UCSD-AML1 (cell line): ENCODE data around the gene TRAK1.
"Not testable (repeated sequence)": the region's sequence is repeated elsewhere in the genome, so short reads cannot be mapped to it uniquely, and the experiment has no call there.

Experiments
- DNase-seq: peaks from one replicate; lab custom pipeline; 2025; ENCODE audit not compliant: unreplicated experiment; lab: John Stamatoyannopoulos, UW

Gene TRAK1, protein sequence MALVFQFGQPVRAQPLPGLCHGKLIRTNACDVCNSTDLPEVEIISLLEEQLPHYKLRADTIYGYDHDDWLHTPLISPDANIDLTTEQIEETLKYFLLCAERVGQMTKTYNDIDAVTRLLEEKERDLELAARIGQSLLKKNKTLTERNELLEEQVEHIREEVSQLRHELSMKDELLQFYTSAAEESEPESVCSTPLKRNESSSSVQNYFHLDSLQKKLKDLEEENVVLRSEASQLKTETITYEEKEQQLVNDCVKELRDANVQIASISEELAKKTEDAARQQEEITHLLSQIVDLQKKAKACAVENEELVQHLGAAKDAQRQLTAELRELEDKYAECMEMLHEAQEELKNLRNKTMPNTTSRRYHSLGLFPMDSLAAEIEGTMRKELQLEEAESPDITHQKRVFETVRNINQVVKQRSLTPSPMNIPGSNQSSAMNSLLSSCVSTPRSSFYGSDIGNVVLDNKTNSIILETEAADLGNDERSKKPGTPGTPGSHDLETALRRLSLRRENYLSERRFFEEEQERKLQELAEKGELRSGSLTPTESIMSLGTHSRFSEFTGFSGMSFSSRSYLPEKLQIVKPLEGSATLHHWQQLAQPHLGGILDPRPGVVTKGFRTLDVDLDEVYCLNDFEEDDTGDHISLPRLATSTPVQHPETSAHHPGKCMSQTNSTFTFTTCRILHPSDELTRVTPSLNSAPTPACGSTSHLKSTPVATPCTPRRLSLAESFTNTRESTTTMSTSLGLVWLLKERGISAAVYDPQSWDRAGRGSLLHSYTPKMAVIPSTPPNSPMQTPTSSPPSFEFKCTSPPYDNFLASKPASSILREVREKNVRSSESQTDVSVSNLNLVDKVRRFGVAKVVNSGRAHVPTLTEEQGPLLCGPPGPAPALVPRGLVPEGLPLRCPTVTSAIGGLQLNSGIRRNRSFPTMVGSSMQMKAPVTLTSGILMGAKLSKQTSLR

GRCh38 chr3:42090973-42091731 lies at the start of gene TRAK1:
TSS of gene TRAK1 (plus strand) at chr3:42091357. CDS start at chr3:42091470, 113 bp downstream.
- no peak for DNase-seq

DNA sequence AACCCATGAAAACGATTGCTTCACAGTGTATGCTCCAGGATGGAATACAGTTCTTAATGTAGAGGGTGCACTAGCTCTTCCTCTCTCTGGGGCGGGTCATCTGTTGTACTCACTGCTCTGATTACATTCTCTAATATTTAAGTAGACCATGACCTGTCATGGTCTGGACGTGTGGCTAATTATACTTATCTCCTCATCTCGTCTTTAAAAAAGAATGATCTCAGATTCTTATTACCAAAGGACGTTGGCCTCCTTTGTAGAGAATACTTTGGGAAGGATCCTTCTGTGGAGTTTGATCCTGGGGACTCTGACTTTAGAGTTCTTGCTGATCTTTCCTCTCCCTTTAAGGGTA lies 48.4 kb upstream of the TRAK1 start:
- no peak for DNase-seq

DNA sequence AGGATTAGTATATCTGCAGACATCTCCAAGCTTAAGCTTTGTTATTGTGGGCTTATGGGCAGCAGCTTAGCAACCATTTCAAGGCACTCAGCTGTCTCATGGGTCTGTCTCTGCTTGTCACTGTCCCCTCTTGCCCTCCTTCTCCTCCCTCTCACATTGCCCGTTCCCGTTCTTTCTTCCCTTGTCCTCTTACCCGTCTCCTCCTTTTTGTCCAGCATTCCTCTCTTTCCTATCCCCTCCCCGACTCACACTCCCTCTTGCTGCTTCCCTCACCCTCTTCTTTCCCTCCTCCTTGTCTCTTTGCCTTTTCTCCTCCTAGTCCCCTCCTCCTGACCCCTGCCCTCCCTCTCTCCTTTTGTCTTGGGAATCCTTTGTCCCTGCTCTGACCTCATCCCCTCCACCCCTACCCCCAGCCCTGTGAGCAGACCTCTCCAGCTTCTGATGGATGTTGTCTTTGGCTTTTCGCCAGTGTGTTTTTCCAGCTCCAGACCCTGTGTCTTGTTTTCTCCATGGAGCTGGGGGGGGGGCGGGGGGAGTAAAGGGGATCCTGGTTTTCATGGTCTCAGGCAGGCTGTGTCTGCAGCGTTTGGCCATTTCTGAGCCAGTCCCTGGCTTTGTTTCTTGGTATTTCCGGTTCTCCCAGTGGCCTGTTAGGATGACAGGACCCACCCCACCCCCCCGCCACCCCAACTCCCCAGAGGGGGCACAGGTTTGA lies 47.9 kb upstream of the TRAK1 start:
- no peak for DNase-seq

GRCh38 chr3:42045708-42046243 lies 45.4 kb upstream of the TRAK1 start:
- DNase-seq: no peak

GRCh38 chr3:42048526-42048925 lies 42.6 kb upstream of the TRAK1 start:
- not testable (repeated sequence) for DNase-seq

GRCh38 chr3:42050126-42050525 lies 41.0 kb upstream of the TRAK1 start:
- DNase-seq: no peak

GRCh38 chr3:42051384-42052131 lies 39.6 kb upstream of the TRAK1 start:
- DNase-seq: no peak

GRCh38 chr3:42052132-42052483 lies 39.0 kb upstream of the TRAK1 start:
- DNase-seq: no peak

GRCh38 chr3:42052484-42053351 lies 38.4 kb upstream of the TRAK1 start:
- DNase-seq: no peak

GRCh38 chr3:42053476-42053875 lies 37.7 kb upstream of the TRAK1 start:
- no peak for DNase-seq

- no peak for DNase-seq
These were observed 35.9 kb upstream of the TRAK1 start for GRCh38 chr3:42055291-42055690.

DNA sequence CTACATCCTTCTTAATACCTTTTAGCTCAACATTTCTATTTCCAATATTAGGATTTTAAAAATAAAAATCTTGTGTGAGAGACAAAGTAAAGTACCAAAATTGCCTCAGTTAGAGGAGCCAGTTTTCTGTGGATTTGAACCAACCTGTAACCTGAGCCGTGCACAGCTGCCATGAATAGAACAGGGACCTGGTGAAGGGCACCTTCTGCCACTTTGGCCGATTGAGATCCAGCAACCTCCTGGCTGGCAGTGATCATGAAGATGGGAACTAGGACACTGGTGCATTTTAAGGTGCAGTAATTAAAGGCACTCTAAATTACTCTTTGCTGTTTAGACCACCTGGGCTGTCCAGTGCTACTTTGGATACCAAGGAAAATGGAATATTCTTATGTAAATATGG lies 34.3 kb upstream of the TRAK1 start:
- no peak for DNase-seq

- no peak for DNase-seq
These were observed 33.5 kb upstream of the TRAK1 start for GRCh38 chr3:42057561-42058211.

- DNase-seq: no peak
These were observed 30.0 kb upstream of the TRAK1 start for GRCh38 chr3:42061025-42061712.

- no peak for DNase-seq
These were observed 29.3 kb upstream of the TRAK1 start for GRCh38 chr3:42061713-42062380.

- DNase-seq: no peak
These were observed 28.7 kb upstream of the TRAK1 start for GRCh38 chr3:42062464-42062863.

DNA sequence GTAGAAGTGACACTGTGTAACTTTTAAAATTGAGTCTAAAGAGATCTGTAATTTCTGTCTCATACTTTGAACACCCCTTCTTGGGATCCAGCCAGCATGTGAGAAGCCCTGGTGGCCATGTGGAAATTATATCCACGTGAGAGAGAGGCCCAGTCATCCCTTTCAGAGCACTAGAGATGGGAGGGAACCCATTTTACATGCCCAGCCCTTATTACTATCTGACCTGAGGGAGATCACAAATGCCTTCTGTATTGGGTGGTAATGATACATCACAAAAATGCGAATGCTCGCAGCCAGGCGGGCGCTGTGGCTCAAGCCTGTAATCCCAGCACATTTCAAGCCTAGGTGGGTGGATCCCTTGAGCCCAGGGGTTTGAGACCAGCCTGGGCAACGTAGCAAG lies 27.3 kb upstream of the TRAK1 start:
- DNase-seq: no peak
